ENCODE data around the gene IQCF2.

Gene IQCF2

GRCh38 chr3:51874889-51875288, 13.5 kb downstream of the IQCF2 start:
- in situ Hi-C loops (cut with MboI; ENCODE audit: low pct_unique_long_range_greater_than_20kb, low sequenced_read_pairs, unreplicated experiment) = no loop called here
- DNase-seq (ENCODE audit: low spot score) = no peak
- TF ChIP-seq, protein P1, sequence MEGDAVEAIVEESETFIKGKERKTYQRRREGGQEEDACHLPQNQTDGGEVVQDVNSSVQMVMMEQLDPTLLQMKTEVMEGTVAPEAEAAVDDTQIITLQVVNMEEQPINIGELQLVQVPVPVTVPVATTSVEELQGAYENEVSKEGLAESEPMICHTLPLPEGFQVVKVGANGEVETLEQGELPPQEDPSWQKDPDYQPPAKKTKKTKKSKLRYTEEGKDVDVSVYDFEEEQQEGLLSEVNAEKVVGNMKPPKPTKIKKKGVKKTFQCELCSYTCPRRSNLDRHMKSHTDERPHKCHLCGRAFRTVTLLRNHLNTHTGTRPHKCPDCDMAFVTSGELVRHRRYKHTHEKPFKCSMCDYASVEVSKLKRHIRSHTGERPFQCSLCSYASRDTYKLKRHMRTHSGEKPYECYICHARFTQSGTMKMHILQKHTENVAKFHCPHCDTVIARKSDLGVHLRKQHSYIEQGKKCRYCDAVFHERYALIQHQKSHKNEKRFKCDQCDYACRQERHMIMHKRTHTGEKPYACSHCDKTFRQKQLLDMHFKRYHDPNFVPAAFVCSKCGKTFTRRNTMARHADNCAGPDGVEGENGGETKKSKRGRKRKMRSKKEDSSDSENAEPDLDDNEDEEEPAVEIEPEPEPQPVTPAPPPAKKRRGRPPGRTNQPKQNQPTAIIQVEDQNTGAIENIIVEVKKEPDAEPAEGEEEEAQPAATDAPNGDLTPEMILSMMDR (IDR thresholded peaks at IDR 0.05; ENCODE audit: extremely low read depth, insufficient read depth, missing control alignments) = no peak

DNA sequence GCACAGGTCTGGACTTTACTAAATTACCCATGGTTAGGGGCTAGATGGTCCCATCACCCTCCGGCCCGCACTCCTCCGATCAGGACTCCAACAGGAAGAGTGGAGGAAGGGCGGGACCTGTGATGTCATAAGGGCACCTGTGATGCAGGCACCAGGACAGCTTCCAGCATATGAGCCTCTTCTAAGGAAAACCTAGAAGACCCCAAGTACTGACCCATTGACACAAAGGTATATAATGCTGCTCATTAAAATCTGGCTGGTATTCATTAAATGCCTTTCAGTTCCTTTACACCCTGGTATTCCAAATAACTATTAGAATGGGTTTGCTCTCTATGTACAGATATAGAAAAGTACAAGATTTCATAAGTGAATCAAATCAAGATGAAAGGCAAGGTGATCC, 14.1 kb downstream of the IQCF2 start, which contains the start of gene IQCF5:
Gene IQCF5, minus strand, starts transcription at position 101 of the 400 bp plus-strand sequence. Its CDS starts 70 bp downstream, at position 31.
- TF ChIP-seq, protein P1 (IDR thresholded peaks at IDR 0.05; ENCODE audit: extremely low read depth, insufficient read depth, missing control alignments) = no peak
- DNase-seq (ENCODE audit: low spot score) = no peak
- in situ Hi-C loops (cut with MboI; ENCODE audit: low pct_unique_long_range_greater_than_20kb, low sequenced_read_pairs, unreplicated experiment) = no loop called here

DNA sequence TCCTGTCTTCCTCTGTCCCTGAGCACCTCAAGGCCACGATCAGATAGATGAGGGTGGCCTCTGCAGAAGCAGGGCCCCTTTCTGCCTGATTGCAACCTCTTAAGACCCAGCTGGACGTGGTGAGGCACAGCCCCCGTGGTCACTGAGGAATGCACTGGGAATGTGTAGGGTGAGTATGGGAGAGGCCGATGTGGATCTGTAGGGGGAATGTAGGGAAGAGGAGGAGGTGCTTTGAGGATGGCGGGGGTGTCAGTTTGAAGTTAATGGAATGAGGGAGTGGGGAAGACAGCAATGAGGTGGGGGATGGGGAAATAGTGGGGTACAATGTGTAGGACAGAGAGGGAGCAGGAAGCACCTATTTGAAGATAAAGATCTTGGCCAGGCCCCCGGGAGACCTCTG, 14.8 kb downstream of the IQCF2 start:
- in situ Hi-C loops (cut with MboI; ENCODE audit: low pct_unique_long_range_greater_than_20kb, low sequenced_read_pairs, unreplicated experiment) = no loop called here
- TF ChIP-seq, protein P1 (IDR thresholded peaks at IDR 0.05; ENCODE audit: extremely low read depth, insufficient read depth, missing control alignments) = no peak
- DNase-seq (ENCODE audit: low spot score) = no peak

DNA sequence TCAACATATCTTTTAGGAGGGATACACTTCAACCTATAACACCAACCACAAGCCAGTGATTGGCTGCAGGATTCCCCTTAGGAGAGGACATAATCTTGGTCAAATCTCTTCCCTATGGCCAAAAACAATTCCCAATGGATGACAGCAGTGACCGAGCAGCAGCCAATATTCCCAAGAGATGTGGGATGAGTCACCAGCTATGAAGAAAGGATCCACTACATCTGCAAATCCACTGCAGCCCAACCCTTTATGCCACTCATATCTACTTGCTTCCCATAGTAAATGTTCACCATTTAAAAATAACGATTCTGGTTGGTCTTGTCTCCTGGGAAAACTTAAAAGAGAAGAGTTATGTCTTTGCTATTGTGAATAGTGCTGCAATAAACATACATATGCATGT, 18.5 kb downstream of the IQCF2 start:
- in situ Hi-C loops (cut with MboI; ENCODE audit: low pct_unique_long_range_greater_than_20kb, low sequenced_read_pairs, unreplicated experiment) = no loop called here
- TF ChIP-seq, protein P1 (IDR thresholded peaks at IDR 0.05; ENCODE audit: extremely low read depth, insufficient read depth, missing control alignments) = no peak
- DNase-seq (ENCODE audit: low spot score) = no peak

GRCh38 chr3:51886447-51886846, 25.0 kb downstream of the IQCF2 start:
- in situ Hi-C loops (cut with MboI; ENCODE audit: low pct_unique_long_range_greater_than_20kb, low sequenced_read_pairs, unreplicated experiment) = no loop called here
- no peak for DNase-seq (ENCODE audit: low spot score)
- TF ChIP-seq, protein P1 (IDR thresholded peaks at IDR 0.05; ENCODE audit: extremely low read depth, insufficient read depth, missing control alignments) = no peak

- TF ChIP-seq, protein P1 (IDR thresholded peaks at IDR 0.05; ENCODE audit: extremely low read depth, insufficient read depth, missing control alignments) = no peak
- no peak for DNase-seq (ENCODE audit: low spot score)
- in situ Hi-C loops (cut with MboI; ENCODE audit: low pct_unique_long_range_greater_than_20kb, low sequenced_read_pairs, unreplicated experiment) = no loop called here
Observed at GRCh38 chr3:51887620-51888019, 26.2 kb downstream of the IQCF2 start.

Measured in GM13977 (cell line).